Uterus (tissue), 4 donors: ENCODE results near the gene HAND1. TPM values are rescaled to one million over a fixed set of nuclear protein-coding genes. Genes with fewer than 3 reads are reported as not detected.

Experiments used
- DNase-seq, 2 donors: peaks; one replicate each; pipeline ENCODE4 v3.0.0-alpha.2; 2019 to 2020
- H3K27ac ChIP-seq, 2 donors: fragments of 200-600 bp; sonication (generic); 1 replicate in 1 of 2; 2 replicates in 1 of 2; pipeline ENCODE4 v1.5.1; 2016 to 2018
- H3K27me3 ChIP-seq, 2 donors: fragments of 200-600 bp; sonication (generic); one replicate each; pipeline ENCODE4 v1.5.1; 2018 to 2019; ENCODE audit warnings: control low read depth in 1 of 2
- H3K36me3 ChIP-seq, 2 donors: fragments of 200-600 bp; sonication (generic); one replicate each; pipeline ENCODE4 v1.5.1; 2019; ENCODE audit warnings: control low read depth in 1 of 2
- H3K4me1 ChIP-seq, 2 donors: fragments of 200-600 bp; sonication (generic); one replicate each; pipeline ENCODE4 v1.5.1; 2018 to 2019; ENCODE audit warnings: control low read depth in 1 of 2
- H3K4me3 ChIP-seq, 2 donors: fragments of 200-600 bp; sonication (generic); 1 replicate in 1 of 2; 2 replicates in 1 of 2; pipeline ENCODE4 v1.5.1; 2018 to 2019; ENCODE audit warnings: mild to moderate bottlenecking in 1 of 2
- H3K9me3 ChIP-seq, 2 donors: fragments of 200-600 bp; sonication (generic); one replicate each; pipeline ENCODE4 v1.5.1; 2019; ENCODE audit warnings: control low read depth in 1 of 2
- POLR2A ChIP-seq, 2 donors: fragments of 450-650 bp; IDR thresholded peaks; one replicate each; pipeline ENCODE4 v1.6.1; 2016; ENCODE audit warnings: antibody characterized with exemption in 2 of 2, mild to moderate bottlenecking in 1 of 2, moderate library complexity in 1 of 2
- intact Hi-C: fragments of 100-400 bp; cut with DNase I; formaldehyde crosslinking; loops from one replicate; pipeline ENCODE4 v1.15.1; 2023; ENCODE audit warnings: low total_unique reads
- total RNA-seq, 4 donors: library from RNA; depleted of rRNA in 3 of 4; stranded (reverse); fragments of >200 nt in 3 of 4; gene quantifications; one replicate each; pipeline versions ENCODE4 v1.1.0 to v1.2.4, GENCODE V29; 2014 to 2023
- TF ChIP-seq, protein P1 (sequence below), 4 experiments: fragments of 200-600 bp in 2 of 4; fragments of 450-650 bp in 2 of 4; sonication (generic) in 2 of 4; IDR thresholded peaks; one replicate each; pipeline ENCODE4 v1.5.1; 2016 to 2019; ENCODE audit warnings: antibody characterized with exemption in 4 of 4, mild to moderate bottlenecking in 2 of 4, moderate library complexity in 1 of 4
- donor health status: DM: yes; HTN: yes; CAD: no.

The HAND1 gene
- total RNA-seq, 4 donors from 2014 or later: 0.14 TPM; not detected in 3

DNA sequence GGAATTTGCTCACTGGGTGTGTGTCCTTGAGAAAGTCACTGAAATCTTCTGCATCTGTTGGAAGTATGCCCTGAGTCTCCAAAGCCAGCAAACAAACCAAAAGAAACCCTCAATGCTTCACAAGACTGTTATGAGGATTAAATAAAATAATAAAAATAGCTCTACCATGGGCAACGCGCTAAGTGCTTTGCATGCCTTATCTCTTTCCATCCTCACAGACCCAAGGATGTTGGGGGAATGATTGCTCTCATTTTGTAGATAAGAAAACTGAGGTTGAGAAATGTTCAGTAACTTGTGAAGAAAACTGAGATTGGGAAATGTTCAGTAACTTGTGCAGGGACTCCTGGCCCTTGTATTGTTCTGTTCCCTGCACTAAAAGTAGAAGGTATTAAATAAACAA is 7.9 kb downstream of the HAND1 start:
- TF ChIP-seq POLR2A (IDR thresholded peaks at IDR 0.05): no peak
- TF ChIP-seq, protein P1, sequence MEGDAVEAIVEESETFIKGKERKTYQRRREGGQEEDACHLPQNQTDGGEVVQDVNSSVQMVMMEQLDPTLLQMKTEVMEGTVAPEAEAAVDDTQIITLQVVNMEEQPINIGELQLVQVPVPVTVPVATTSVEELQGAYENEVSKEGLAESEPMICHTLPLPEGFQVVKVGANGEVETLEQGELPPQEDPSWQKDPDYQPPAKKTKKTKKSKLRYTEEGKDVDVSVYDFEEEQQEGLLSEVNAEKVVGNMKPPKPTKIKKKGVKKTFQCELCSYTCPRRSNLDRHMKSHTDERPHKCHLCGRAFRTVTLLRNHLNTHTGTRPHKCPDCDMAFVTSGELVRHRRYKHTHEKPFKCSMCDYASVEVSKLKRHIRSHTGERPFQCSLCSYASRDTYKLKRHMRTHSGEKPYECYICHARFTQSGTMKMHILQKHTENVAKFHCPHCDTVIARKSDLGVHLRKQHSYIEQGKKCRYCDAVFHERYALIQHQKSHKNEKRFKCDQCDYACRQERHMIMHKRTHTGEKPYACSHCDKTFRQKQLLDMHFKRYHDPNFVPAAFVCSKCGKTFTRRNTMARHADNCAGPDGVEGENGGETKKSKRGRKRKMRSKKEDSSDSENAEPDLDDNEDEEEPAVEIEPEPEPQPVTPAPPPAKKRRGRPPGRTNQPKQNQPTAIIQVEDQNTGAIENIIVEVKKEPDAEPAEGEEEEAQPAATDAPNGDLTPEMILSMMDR (IDR thresholded peaks at IDR 0.05): no peak
- Histone ChIP-seq H3K4me1 (no peaks in the 10 kb centered on the region), H3K4me3 (no peak overlapping the region), H3K36me3 (no peaks in the 10 kb centered on the region), H3K9me3 (no peaks in the 10 kb centered on the region), H3K27ac (no peak overlapping the region), H3K27me3 (peaks cover 10 to 41% of the 10 kb centered on the region in 2 donors)
- DNase-seq: no peak
- intact Hi-C loops: no loop called here

DNA sequence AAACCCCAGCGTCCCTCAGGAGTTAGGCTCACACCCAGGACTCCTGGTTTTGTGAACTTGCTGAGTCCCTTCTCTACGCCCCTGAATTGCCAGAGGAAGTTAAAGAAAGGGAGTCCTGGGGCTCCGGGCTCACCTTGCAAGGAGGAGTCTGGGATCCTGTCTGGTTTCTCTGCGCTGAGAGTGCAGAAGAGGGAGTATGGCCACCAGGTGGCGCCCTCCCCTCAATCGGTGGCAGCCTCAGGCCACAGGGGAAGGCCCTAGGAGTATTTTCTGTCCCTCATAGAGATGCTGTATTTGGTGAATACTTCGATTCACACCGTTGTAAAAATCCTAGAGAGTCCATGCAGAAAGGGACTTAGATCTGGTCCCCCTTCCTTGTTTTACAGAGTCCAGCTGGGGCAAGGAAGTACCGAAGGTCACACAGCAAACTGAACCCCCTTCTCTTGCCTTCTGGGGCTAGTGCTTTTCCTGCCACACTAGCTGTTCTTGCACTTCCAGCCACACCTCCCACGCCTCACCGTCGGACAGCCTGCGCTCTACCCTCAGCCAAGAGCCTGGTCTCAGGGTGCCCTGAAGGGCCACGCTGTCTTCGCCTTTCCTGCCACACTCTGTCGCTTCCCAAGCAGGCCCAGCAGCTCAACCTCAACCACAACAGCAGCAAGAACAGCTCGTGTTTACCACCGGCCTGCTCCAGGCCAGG is 10.2 kb downstream of the HAND1 start:
- H3K27ac ChIP-seq: no peak overlapping the region
- DNase-seq: peak; percentile 42 to 55
- intact Hi-C loops: no loop called here
- no peaks in the 10 kb centered on the region for H3K9me3 ChIP-seq
- no peaks in the 10 kb centered on the region for H3K36me3 ChIP-seq
- TF ChIP-seq, protein P1 (IDR thresholded peaks at IDR 0.05): peak; percentile 51 to 75 (median 68)
- TF ChIP-seq POLR2A (IDR thresholded peaks at IDR 0.05): no peak
- H3K4me1 ChIP-seq: no peaks in the 10 kb centered on the region
- no peak overlapping the region for H3K4me3 ChIP-seq
- H3K27me3 ChIP-seq: peaks cover 2 to 18% of the 10 kb centered on the region in 2 donors

DNA sequence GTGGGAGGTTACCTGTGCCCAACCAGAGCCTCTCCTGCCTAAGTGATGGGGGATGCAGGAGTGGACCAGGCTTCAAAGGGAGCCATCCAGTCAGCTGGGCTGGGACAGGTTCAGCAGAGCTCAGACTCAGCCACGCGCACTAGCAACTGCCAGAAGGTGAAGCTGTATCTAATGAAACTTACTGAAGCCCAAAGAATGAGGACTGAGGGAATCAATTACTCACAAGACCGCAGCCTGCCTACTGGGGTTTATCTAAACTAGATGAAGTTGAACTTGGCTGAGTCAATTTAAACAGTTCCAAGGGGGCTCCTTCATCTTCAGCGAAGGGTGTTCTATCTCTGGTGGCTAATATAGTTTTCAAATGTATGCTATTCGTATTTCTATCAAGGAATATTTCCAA is 11.4 kb downstream of the HAND1 start:
- no peak overlapping the region for H3K4me3 ChIP-seq
- intact Hi-C loops: no loop called here
- TF ChIP-seq POLR2A (IDR thresholded peaks at IDR 0.05): no peak
- TF ChIP-seq, protein P1 (IDR thresholded peaks at IDR 0.05): no peak
- H3K36me3 ChIP-seq: no peaks in the 10 kb centered on the region
- H3K27ac ChIP-seq: no peak overlapping the region
- DNase-seq: no peak
- H3K4me1 ChIP-seq: no peaks in the 10 kb centered on the region
- H3K9me3 ChIP-seq: no peaks in the 10 kb centered on the region
- peaks cover 0 to 6% of the 10 kb centered on the region in 2 donors for H3K27me3 ChIP-seq

DNA sequence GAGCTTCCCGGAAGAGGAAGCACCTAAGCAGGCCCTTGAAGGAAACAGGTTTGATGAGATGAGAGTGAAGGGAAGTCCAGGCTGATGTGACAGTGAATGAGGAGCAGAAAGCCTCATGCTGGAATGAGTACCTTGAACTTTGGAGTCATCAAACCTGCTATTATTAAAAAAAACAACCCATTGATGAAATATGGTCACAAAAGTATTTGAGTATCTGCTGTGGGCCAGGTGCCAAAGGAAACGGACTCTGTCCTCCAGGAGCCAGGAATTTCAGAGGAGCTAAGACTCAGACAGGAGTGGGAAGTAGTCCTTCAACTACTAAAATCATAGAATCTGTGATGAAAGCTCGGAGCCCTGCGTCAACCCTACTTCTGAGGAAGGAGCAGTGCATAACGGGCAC is 11.9 kb downstream of the HAND1 start:
- peaks cover 0 to 1% of the 10 kb centered on the region in 2 donors for H3K27me3 ChIP-seq
- no peaks in the 10 kb centered on the region for H3K4me1 ChIP-seq
- H3K27ac ChIP-seq: no peak overlapping the region
- intact Hi-C loops: no loop called here
- no peaks in the 10 kb centered on the region for H3K36me3 ChIP-seq
- TF ChIP-seq, protein P1 (IDR thresholded peaks at IDR 0.05): no peak
- TF ChIP-seq POLR2A (IDR thresholded peaks at IDR 0.05): no peak
- H3K4me3 ChIP-seq: no peak overlapping the region
- DNase-seq: no peak
- no peaks in the 10 kb centered on the region for H3K9me3 ChIP-seq

- no peaks in the 10 kb centered on the region for H3K4me1 ChIP-seq
- no peak overlapping the region for H3K4me3 ChIP-seq
- no peak overlapping the region for H3K27ac ChIP-seq
- intact Hi-C loops: no loop called here
- TF ChIP-seq, protein P1 (IDR thresholded peaks at IDR 0.05): no peak
- TF ChIP-seq POLR2A (IDR thresholded peaks at IDR 0.05): no peak
- no peaks in the 10 kb centered on the region for H3K36me3 ChIP-seq
- no peaks in the 10 kb centered on the region for H3K27me3 ChIP-seq
- H3K9me3 ChIP-seq: no peaks in the 10 kb centered on the region
- no peak for DNase-seq
These were observed 12.9 kb downstream of the HAND1 start for GRCh38 chr5:154465169-154465568.
